ENCODE data around the gene COL10A1. TPM values are rescaled to one million over a fixed set of nuclear protein-coding genes. Genes with fewer than 3 reads are reported as not detected.

COL10A1 gene
- total and polyA plus RNA-seq, 4 donors, result 0.13 to 0.66 (median 0.40) TPM

GRCh38 chr6:116133453-116133852 is 7.5 kb upstream of the COL10A1 start:
- Histone ChIP-seq H3K4me3 (ENCODE audit: low read depth, low read length) (no peak overlapping the region), H3K36me3 (ENCODE audit: control insufficient read depth, insufficient read depth, low read length) (no peaks in the 10 kb centered on the region), H3K27me3 (ENCODE audit: control insufficient read depth, insufficient read depth, low read length) (no peaks in the 10 kb centered on the region), H3K27ac (ENCODE audit: low read depth, low read length) (no peak overlapping the region), H3K4me1 (ENCODE audit: control insufficient read depth, insufficient read depth, low read length) (no peaks in the 10 kb centered on the region), H3K9me3 (ENCODE audit: control insufficient read depth, insufficient read depth, low read length) (no peaks in the 10 kb centered on the region)
- no peak for DNase-seq (ENCODE audit: low read depth in 4 of 6, low spot score in 6 of 6)
- 63% methylated on average over 2 of the region's 3 CpGs for WGBS (ENCODE audit: insufficient coverage)

GRCh38 chr6:116127771-116128493 is 2.0 kb upstream of the COL10A1 start:
- Histone ChIP-seq H3K27me3 (ENCODE audit: control insufficient read depth, insufficient read depth, low read length) (no peaks in the 10 kb centered on the region), H3K9me3 (ENCODE audit: control insufficient read depth, insufficient read depth, low read length) (no peaks in the 10 kb centered on the region), H3K4me3 (ENCODE audit: low read depth, low read length) (no peak overlapping the region), H3K36me3 (ENCODE audit: control insufficient read depth, insufficient read depth, low read length) (no peaks in the 10 kb centered on the region), H3K27ac (ENCODE audit: low read depth, low read length) (no peak overlapping the region), H3K4me1 (ENCODE audit: control insufficient read depth, insufficient read depth, low read length) (no peaks in the 10 kb centered on the region)
- no CpG with 5 or more reads among the region's 2 CpGs for whole genome bisulfite sequencing (ENCODE audit: insufficient coverage)
- no peak for DNase-seq (ENCODE audit: low read depth in 4 of 6, low spot score in 6 of 6)

GRCh38 chr6:116120430-116120829 is 5.5 kb downstream of the COL10A1 start:
- H3K36me3 ChIP-seq (ENCODE audit: control insufficient read depth, insufficient read depth, low read length), result peaks cover 8% of the 10 kb centered on the region
- H3K27me3 ChIP-seq (ENCODE audit: control insufficient read depth, insufficient read depth, low read length), result no peaks in the 10 kb centered on the region
- 97% methylated on average over 3 of the region's 3 CpGs for WGBS (ENCODE audit: insufficient coverage)

GRCh38 chr6:116118608-116119007 is 7.3 kb downstream of the COL10A1 start:
- Histone ChIP-seq H3K36me3 (ENCODE audit: control insufficient read depth, insufficient read depth, low read length) (peaks cover 8% of the 10 kb centered on the region), H3K27ac (ENCODE audit: low read depth, low read length) (no peak overlapping the region), H3K9me3 (ENCODE audit: control insufficient read depth, insufficient read depth, low read length) (no peaks in the 10 kb centered on the region), H3K4me3 (ENCODE audit: low read depth, low read length) (no peak overlapping the region), H3K4me1 (ENCODE audit: control insufficient read depth, insufficient read depth, low read length) (no peaks in the 10 kb centered on the region), H3K27me3 (ENCODE audit: control insufficient read depth, insufficient read depth, low read length) (no peaks in the 10 kb centered on the region)
- DNase-seq (ENCODE audit: low read depth in 4 of 6, low spot score in 6 of 6), result no peak

More at GRCh38 chr6:116120430-116120829, 5.5 kb downstream of the COL10A1 start:
- H3K27ac ChIP-seq (ENCODE audit: low read depth, low read length), result no peak overlapping the region
- no peak overlapping the region for H3K4me3 ChIP-seq (ENCODE audit: low read depth, low read length)
- no peaks in the 10 kb centered on the region for H3K9me3 ChIP-seq (ENCODE audit: control insufficient read depth, insufficient read depth, low read length)
- H3K4me1 ChIP-seq (ENCODE audit: control insufficient read depth, insufficient read depth, low read length), result no peaks in the 10 kb centered on the region
- no peak for DNase-seq (ENCODE audit: low read depth in 4 of 6, low spot score in 6 of 6)

GRCh38 chr6:116115781-116116180 is 10.2 kb downstream of the COL10A1 start:
- no CpG with 5 or more reads among the region's 2 CpGs for WGBS (ENCODE audit: insufficient coverage)
- peak in 1 of 6 donors; percentile 8 for DNase-seq (ENCODE audit: low read depth in 4 of 6, low spot score in 6 of 6)
- H3K27me3 ChIP-seq (ENCODE audit: control insufficient read depth, insufficient read depth, low read length), result no peaks in the 10 kb centered on the region
- no peak overlapping the region for H3K27ac ChIP-seq (ENCODE audit: low read depth, low read length)
- H3K4me3 ChIP-seq (ENCODE audit: low read depth, low read length), result no peak overlapping the region
- H3K36me3 ChIP-seq (ENCODE audit: control insufficient read depth, insufficient read depth, low read length), result peaks cover 5% of the 10 kb centered on the region
- H3K4me1 ChIP-seq (ENCODE audit: control insufficient read depth, insufficient read depth, low read length), result no peaks in the 10 kb centered on the region
- no peaks in the 10 kb centered on the region for H3K9me3 ChIP-seq (ENCODE audit: control insufficient read depth, insufficient read depth, low read length)

- Histone ChIP-seq H3K27me3 (ENCODE audit: control insufficient read depth, insufficient read depth, low read length) (no peaks in the 10 kb centered on the region), H3K4me1 (ENCODE audit: control insufficient read depth, insufficient read depth, low read length) (no peaks in the 10 kb centered on the region), H3K36me3 (ENCODE audit: control insufficient read depth, insufficient read depth, low read length) (no peaks in the 10 kb centered on the region), H3K9me3 (ENCODE audit: control insufficient read depth, insufficient read depth, low read length) (no peaks in the 10 kb centered on the region), H3K4me3 (ENCODE audit: low read depth, low read length) (no peak overlapping the region), H3K27ac (ENCODE audit: low read depth, low read length) (no peak overlapping the region)
- no CpG with 5 or more reads among the region's 2 CpGs for WGBS (ENCODE audit: insufficient coverage)
- DNase-seq (ENCODE audit: low read depth in 4 of 6, low spot score in 6 of 6), result no peak
Measured at GRCh38 chr6:116113386-116113785, 12.5 kb downstream of the COL10A1 start.

GRCh38 chr6:116111552-116112528 is 14.1 kb downstream of the COL10A1 start:
- H3K9me3 ChIP-seq (ENCODE audit: control insufficient read depth, insufficient read depth, low read length), result no peaks in the 10 kb centered on the region
- H3K4me3 ChIP-seq (ENCODE audit: low read depth, low read length), result no peak overlapping the region
- 61% methylated on average over 3 of the region's 5 CpGs for WGBS (ENCODE audit: insufficient coverage)
- H3K27me3 ChIP-seq (ENCODE audit: control insufficient read depth, insufficient read depth, low read length), result no peaks in the 10 kb centered on the region
- H3K4me1 ChIP-seq (ENCODE audit: control insufficient read depth, insufficient read depth, low read length), result no peaks in the 10 kb centered on the region
- no peak for DNase-seq (ENCODE audit: low read depth in 4 of 6, low spot score in 6 of 6)
- no peaks in the 10 kb centered on the region for H3K36me3 ChIP-seq (ENCODE audit: control insufficient read depth, insufficient read depth, low read length)
- H3K27ac ChIP-seq (ENCODE audit: low read depth, low read length), result no peak overlapping the region

- DNase-seq (ENCODE audit: low read depth in 4 of 6, low spot score in 6 of 6), result no peak
- no peaks in the 10 kb centered on the region for H3K4me1 ChIP-seq (ENCODE audit: control insufficient read depth, insufficient read depth, low read length)
- WGBS (ENCODE audit: insufficient coverage), result 29% methylated on average over 1 of the region's 1 CpG
- no peaks in the 10 kb centered on the region for H3K36me3 ChIP-seq (ENCODE audit: control insufficient read depth, insufficient read depth, low read length)
- H3K27me3 ChIP-seq (ENCODE audit: control insufficient read depth, insufficient read depth, low read length), result no peaks in the 10 kb centered on the region
- no peaks in the 10 kb centered on the region for H3K9me3 ChIP-seq (ENCODE audit: control insufficient read depth, insufficient read depth, low read length)
- H3K27ac ChIP-seq (ENCODE audit: low read depth, low read length), result no peak overlapping the region
- no peak overlapping the region for H3K4me3 ChIP-seq (ENCODE audit: low read depth, low read length)
Measured at GRCh38 chr6:116108836-116109235, 17.1 kb downstream of the COL10A1 start.

GRCh38 chr6:116106146-116106545 is 19.8 kb downstream of the COL10A1 start:
- Histone ChIP-seq H3K36me3 (ENCODE audit: control insufficient read depth, insufficient read depth, low read length) (no peaks in the 10 kb centered on the region), H3K4me3 (ENCODE audit: low read depth, low read length) (no peak overlapping the region), H3K27ac (ENCODE audit: low read depth, low read length) (no peak overlapping the region), H3K4me1 (ENCODE audit: control insufficient read depth, insufficient read depth, low read length) (no peaks in the 10 kb centered on the region), H3K27me3 (ENCODE audit: control insufficient read depth, insufficient read depth, low read length) (no peaks in the 10 kb centered on the region), H3K9me3 (ENCODE audit: control insufficient read depth, insufficient read depth, low read length) (no peaks in the 10 kb centered on the region)
- DNase-seq (ENCODE audit: low read depth in 4 of 6, low spot score in 6 of 6), result no peak
- no CpG with 5 or more reads among the region's 1 CpG for WGBS (ENCODE audit: insufficient coverage)
